Activated CD4-positive, alpha-beta T cell treated with anti-CD3 and anti-CD28 coated beads for 48 hours (primary cell): ENCODE data around the gene MCEMP1.

Experiments used
- DNase-seq: peaks from one replicate; pipeline ENCODE4 v3.0.0-alpha.2; 2020

The MCEMP1 gene

GRCh38 chr19:7643629-7644549, 33.0 kb upstream of the MCEMP1 start:
- peak; percentile 68 for DNase-seq

DNA sequence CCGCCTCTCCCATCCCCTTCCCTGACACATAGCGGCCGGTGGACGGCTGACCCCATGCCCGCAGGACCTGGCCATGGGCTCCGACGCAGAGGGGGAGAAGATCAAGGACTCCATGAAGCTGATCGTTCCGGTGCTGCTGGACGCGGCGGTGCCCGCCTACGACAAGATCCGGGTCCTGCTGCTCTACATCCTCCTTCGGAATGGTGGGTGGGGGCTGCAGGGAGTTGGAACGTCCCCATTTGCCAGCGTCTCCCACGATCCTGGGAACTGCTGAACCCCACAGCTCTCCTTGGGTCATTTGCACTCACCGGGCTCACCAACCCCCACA, 32.4 kb upstream of the MCEMP1 start:
- no peak for DNase-seq

- DNase-seq = no peak
These were observed 31.7 kb upstream of the MCEMP1 start for GRCh38 chr19:7645163-7645562.

DNA sequence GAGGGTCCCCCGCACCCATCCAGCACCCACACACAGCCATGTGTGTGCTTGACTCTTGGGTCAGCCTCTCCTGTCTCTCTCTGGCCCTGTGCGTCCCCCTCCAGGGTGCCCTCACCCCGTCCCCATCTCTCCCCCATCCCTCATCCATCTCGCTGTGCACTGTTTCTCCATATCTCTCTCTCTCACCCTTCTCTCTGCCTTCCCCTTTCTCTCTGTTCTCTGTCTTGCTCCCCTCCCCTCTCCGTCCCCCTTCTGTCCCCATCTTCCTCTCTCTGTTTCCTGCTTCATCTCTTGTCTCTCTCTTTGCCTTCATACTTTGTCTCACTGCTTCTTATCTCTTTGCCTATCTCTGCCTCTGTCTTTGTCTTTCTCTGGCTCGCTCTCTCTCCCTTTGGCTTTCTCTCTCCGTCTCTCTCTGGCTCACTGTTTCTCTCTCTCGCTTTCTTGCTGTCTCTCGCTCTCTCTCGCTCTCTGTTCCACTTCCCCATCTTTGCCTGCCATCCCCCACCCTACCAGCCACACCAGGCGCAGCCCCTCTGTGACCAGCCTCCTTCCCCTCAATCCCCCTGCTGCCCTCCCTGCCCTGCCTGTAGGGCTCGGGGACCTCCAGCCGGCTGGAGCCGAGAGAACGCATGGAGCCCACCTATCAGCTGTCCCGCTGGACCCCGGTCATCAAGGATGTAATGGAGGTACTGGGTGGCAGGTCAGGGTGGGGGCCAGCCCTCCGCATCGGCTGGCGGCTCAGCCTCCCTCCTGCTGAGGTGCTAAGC, 31.0 kb upstream of the MCEMP1 start:
- DNase-seq = no peak

- no peak for DNase-seq
These were observed 30.5 kb upstream of the MCEMP1 start for GRCh38 chr19:7646426-7646700.

DNA sequence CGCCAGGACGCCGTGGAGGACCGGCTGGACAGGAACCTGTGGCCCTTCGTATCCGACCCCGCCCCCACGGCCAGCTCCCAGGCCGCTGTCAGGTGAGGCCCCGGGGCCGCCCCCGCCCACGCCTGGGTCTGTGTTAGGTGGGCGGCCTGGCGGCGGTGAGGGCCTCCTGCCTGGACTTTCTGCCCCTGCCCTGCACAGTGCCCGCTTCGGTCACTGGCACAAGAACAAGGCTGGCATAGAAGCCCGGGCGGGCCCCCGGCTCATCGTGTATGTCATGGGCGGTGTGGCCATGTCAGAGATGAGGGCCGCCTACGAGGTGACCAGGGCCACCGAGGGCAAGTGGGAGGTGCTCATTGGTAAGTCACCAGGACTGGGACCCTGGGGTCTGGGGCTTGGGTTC, 29.7 kb upstream of the MCEMP1 start:
- no peak for DNase-seq

- DNase-seq = no peak
These were observed 28.4 kb upstream of the MCEMP1 start for GRCh38 chr19:7648265-7649014.

DNA sequence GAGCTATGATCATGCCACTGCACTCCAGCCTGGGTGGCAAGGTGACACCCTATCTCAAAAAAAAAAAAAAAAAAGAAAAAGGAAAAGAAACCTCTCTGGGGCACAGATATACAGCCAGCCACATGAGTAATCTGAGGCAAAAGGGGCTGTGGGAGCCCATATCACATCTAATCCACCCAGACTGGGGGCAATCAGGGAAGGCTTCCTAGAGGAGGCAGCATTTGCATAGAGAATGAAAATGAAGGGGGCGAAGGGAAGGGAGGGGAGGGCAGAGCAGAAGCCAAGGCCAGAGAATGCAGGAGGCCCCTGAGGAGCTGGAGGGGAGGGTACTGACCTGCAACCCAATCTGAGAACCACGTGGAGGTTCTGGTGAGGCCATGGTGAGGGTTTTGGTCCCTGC, 26.7 kb upstream of the MCEMP1 start:
- DNase-seq = no peak

GRCh38 chr19:7652061-7652641, 24.7 kb upstream of the MCEMP1 start:
- DNase-seq = peak; percentile 90

DNA sequence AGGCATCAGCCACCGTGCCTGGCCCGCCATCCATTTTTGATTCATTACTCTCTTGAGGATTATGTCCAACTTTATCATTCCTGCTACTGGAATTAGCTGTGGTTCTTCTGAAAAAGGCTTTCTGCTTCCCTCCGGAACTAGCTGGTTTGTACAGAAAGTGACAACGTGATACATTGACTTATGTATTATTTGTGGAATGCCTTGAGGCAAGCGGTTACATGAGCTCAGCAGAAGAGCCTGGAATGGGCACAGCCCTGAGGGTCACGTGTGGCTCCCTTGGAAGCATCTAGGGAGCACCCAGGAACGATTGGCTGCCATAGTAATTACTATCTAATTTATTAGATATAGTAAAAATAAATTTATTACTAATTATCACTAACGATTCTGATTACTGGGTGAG, 22.5 kb upstream of the MCEMP1 start:
- DNase-seq = no peak

DNA sequence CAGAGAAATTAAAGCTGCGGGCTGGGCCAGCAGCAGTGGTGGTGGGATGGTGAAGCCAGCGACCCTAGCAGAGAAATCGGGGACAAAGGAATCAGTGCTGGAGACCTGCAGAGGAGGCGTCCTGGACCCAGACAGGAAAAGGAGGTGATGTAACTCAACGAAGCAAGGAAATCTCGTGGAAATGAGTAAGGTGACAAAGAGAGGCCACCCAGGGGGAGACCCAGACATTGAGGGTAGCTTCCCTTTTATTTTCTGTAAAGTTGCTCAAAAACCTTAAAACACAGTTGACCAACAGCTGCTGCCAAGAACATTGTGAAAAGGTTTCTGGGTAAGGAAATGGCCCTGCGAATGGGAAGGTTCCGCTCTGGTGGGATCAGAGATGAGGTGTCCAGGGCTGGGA, 21.3 kb upstream of the MCEMP1 start:
- no peak for DNase-seq

DNA sequence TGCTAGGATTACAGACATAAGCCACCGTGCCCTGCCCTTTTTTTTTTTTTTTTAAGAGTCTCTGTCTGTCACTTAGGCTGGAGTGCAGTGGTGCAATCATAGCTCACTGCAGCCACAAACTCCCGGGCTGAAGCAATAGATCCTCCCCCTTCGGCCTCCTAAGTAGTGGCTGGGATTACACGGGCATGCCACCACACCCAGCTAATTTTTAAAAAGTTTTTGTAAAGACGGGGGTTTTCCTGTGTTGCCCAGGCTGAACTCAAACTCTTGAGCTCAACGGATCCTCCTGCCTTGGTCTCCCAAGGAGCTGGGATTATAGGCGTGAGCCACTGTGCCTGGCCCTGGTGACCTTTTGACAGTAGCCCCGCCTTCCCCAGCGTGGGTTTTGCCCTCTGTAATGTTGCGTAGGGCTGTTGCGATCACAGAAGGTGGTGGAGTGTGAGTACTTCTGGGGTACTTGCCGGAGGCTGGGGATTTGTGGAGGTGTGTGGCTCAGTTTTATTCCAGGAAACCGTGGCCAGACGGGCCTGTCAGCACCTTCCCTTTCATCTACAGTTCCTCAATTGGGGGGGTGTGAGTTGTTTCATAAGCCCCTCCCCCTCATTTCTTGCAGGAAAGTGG, 19.6 kb upstream of the MCEMP1 start:
- peak; percentile 64 for DNase-seq

GRCh38 chr19:7658219-7658686, 18.6 kb upstream of the MCEMP1 start:
- DNase-seq = peak; percentile 65

GRCh38 chr19:7661744-7662538, 14.9 kb upstream of the MCEMP1 start:
- DNase-seq = no peak

- no peak for DNase-seq
These were observed 14.2 kb upstream of the MCEMP1 start for GRCh38 chr19:7662657-7663056.

- DNase-seq = no peak
These were observed 13.2 kb upstream of the MCEMP1 start for GRCh38 chr19:7663706-7664105.

DNA sequence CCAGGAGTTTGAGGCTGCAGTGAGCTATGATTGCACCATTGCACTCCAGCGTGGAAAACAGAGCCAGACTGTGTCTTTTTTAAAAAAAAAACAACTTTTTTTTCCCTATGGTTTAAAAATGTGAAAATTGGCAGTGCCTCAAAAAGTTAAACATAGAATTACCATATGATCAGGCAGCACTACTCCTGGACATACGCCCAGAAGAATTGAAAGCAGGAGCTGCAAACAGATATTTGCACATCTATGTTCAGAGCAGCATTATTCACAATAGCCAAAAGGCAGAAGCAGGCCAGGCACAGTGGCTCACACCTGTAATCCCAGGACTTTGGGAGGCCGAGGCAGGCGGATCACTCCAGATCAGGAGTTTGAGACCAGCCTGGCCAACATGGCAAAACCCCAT, 11.8 kb upstream of the MCEMP1 start:
- no peak for DNase-seq

- no peak for DNase-seq
These were observed 8.0 kb upstream of the MCEMP1 start, which contains the start of gene RETN for GRCh38 chr19:7668842-7669241. Gene RETN, plus strand, starts transcription at chr19:7669049. Its CDS starts 278 bp downstream, at chr19:7669327.

DNA sequence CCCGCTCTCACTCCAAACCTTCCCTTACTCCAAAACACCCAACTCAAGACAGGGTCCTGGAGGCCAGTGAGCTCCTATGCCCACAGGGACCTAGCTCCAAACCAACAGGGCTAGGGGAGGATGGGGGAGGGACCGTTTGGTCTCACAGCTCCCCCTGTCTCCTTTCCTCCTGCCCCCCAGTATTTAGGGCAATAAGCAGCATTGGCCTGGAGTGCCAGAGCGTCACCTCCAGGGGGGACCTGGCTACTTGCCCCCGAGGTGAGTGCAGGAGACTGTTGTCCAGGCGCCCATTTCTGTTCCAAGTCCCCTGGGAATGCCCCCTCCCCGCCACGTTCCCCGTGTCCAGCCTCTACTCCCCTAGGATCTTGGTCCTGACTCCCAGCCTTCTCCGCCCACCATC, 7.2 kb upstream of the MCEMP1 start:
- no peak for DNase-seq

DNA sequence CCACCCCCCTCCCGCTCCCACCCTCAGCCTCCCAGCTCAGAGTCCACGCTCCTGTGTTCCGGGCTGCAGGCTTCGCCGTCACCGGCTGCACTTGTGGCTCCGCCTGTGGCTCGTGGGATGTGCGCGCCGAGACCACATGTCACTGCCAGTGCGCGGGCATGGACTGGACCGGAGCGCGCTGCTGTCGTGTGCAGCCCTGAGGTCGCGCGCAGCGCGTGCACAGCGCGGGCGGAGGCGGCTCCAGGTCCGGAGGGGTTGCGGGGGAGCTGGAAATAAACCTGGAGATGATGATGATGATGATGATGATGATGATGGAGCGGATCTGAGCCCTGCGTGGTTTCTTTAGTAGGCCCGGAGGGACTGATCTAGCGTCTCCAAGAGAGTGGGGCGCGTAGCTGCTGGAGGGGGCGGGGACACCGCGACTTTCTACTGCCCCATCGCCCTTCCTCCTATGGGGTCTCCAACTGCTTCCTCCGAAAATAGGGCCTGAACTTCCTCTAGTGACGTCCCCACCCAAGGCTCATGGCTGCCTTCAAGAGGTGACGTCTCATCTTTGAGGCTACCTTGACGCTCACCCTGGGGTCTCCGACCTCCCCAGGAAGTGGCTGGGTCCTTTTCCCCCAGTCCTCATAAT, 6.6 kb upstream of the MCEMP1 start:
- DNase-seq = peak; percentile 51

DNA sequence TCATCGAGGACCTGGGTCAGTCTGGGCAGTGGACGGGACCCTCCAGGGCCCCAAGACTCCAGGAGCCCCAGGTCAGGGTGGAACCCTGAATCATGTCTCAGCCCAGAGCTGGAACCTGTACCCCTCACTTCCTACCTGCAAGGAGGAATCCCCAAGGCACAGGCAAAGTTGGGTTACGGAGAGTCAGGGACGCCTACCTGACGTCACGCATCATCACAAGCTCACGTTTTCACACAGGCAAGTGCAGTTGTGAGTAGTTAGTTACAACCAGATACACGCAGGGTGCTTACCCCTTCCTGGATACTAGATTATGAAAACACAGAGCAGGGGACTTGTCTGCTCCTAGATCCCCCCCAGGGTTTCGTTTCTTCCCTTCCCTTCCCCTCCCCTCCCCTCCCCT, 6.1 kb upstream of the MCEMP1 start:
- DNase-seq = no peak
